ENCODE data around the gene PRLHR.

PRLHR gene

GRCh38 chr10:118586911-118587310 is 8.5 kb downstream of the PRLHR start:
- DNase-seq = no peak

- DNase-seq = no peak
Observed at GRCh38 chr10:118585794-118586193, 9.7 kb downstream of the PRLHR start.

GRCh38 chr10:118585234-118585633 is 10.2 kb downstream of the PRLHR start:
- DNase-seq = no peak

GRCh38 chr10:118584181-118584954 is 11.1 kb downstream of the PRLHR start:
- no peak for DNase-seq

GRCh38 chr10:118583611-118584010 is 11.8 kb downstream of the PRLHR start:
- DNase-seq = no peak

- no peak for DNase-seq
Observed at GRCh38 chr10:118582511-118582910, 12.9 kb downstream of the PRLHR start.

GRCh38 chr10:118581340-118581739 is 14.1 kb downstream of the PRLHR start:
- DNase-seq = no peak

- DNase-seq = no peak
Observed at GRCh38 chr10:118580702-118581101, 14.7 kb downstream of the PRLHR start.

GRCh38 chr10:118573512-118573911 is 21.9 kb downstream of the PRLHR start:
- DNase-seq = no peak

- DNase-seq = no peak
Observed at GRCh38 chr10:118572256-118573041, 23.0 kb downstream of the PRLHR start.

GRCh38 chr10:118571123-118571522 is 24.3 kb downstream of the PRLHR start:
- no peak for DNase-seq

GRCh38 chr10:118570591-118570990 is 24.9 kb downstream of the PRLHR start:
- DNase-seq = no peak

GRCh38 chr10:118569882-118570252 is 25.6 kb downstream of the PRLHR start:
- no peak for DNase-seq

GRCh38 chr10:118569241-118569881 is 26.1 kb downstream of the PRLHR start:
- no peak for DNase-seq

- peak; percentile 33 to 37 for DNase-seq
Observed at GRCh38 chr10:118568327-118568848, 27.1 kb downstream of the PRLHR start.

- no peak for DNase-seq
Observed at GRCh38 chr10:118567701-118568248, 27.7 kb downstream of the PRLHR start.

- DNase-seq = no peak
Observed at GRCh38 chr10:118566911-118567310, 28.5 kb downstream of the PRLHR start.

GRCh38 chr10:118565301-118566075 is 30.0 kb downstream of the PRLHR start:
- DNase-seq = no peak

- DNase-seq = no peak
Observed at GRCh38 chr10:118564652-118565051, 30.8 kb downstream of the PRLHR start.

- DNase-seq = no peak
Observed at GRCh38 chr10:118564114-118564513, 31.3 kb downstream of the PRLHR start.

- no peak for DNase-seq
Observed at GRCh38 chr10:118563373-118563890, 32.0 kb downstream of the PRLHR start.

GRCh38 chr10:118562851-118563250 is 32.6 kb downstream of the PRLHR start:
- no peak for DNase-seq
